ENCODE measurements around the gene CD300H. TPM values are rescaled to one million over a fixed set of nuclear protein-coding genes. Genes with fewer than 3 reads are reported as not detected.

The CD300H gene
- total RNA-seq, 1 experiment from 2014 or later, result not detected

DNA sequence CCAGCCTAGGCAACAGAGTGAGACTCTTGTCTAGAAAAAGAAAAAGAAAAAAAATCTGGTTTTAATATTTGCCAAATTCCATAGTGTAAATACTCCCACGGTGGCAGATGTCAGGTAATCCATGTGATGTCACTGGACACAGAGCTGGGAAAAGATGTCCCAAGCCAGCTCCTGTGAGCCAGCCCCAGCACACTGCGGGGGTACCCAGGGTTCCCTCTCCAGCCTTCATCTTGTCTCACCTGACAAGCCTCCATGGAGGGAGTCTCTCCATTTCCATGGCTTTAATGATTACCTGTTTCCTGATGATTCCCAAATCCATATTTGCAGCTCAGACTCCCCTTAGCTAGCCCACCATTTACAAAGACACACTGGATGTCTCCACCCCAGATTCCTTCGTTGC, 40.6 kb downstream of the CD300H start:
- H4K20me1 ChIP-seq (ENCODE audit: insufficient read depth, low read depth, low read length), result no peaks in the 10 kb centered on the region
- peaks cover 3% of the 10 kb centered on the region; the same call in 1 of the 2 replicates for H3K4me1 ChIP-seq (ENCODE audit: low read length)
- H3K4me3 ChIP-seq (ENCODE audit: low read length), result no peak overlapping the region
- H3K27me3 ChIP-seq (ENCODE audit: low read length), result no peaks in the 10 kb centered on the region; the same call in 1 of the 2 replicates
- H3K4me2 ChIP-seq (ENCODE audit: low read depth, low read length, poor library complexity, severe bottlenecking), result no peak overlapping the region
- no peak overlapping the region for H3K27ac ChIP-seq (ENCODE audit: low read length)
- no peak overlapping the region for H3K9ac ChIP-seq (ENCODE audit: low read length)
- no peak overlapping the region for H2AFZ ChIP-seq (ENCODE audit: low read length)
- H3K36me3 ChIP-seq (ENCODE audit: insufficient read depth, low read length), result no peaks in the 10 kb centered on the region
- no peak for DNase-seq
- H3K9me3 ChIP-seq (ENCODE audit: low read length), result no peaks in the 10 kb centered on the region
- H3K79me2 ChIP-seq (ENCODE audit: low read length), result no peaks in the 10 kb centered on the region
- H3K9me2 ChIP-seq (replicated peaks; ENCODE audit: insufficient read depth, low read length), result no peaks in the 10 kb centered on the region

GRCh38 chr17:74525781-74526288, 41.5 kb downstream of the CD300H start:
- H2AFZ ChIP-seq (ENCODE audit: low read length), result no peak overlapping the region
- no peak overlapping the region for H3K4me3 ChIP-seq (ENCODE audit: low read length)
- H3K9me3 ChIP-seq (ENCODE audit: low read length), result no peaks in the 10 kb centered on the region
- H4K20me1 ChIP-seq (ENCODE audit: insufficient read depth, low read depth, low read length), result no peaks in the 10 kb centered on the region
- H3K79me2 ChIP-seq (ENCODE audit: low read length), result no peaks in the 10 kb centered on the region
- H3K9me2 ChIP-seq (replicated peaks; ENCODE audit: insufficient read depth, low read length), result no peaks in the 10 kb centered on the region
- no peaks in the 10 kb centered on the region for H3K36me3 ChIP-seq (ENCODE audit: insufficient read depth, low read length)
- no peak overlapping the region for H3K9ac ChIP-seq (ENCODE audit: low read length)
- no peaks in the 10 kb centered on the region for H3K4me1 ChIP-seq (ENCODE audit: low read length)
- H3K4me2 ChIP-seq (ENCODE audit: low read depth, low read length, poor library complexity, severe bottlenecking), result no peak overlapping the region
- DNase-seq, result no peak
- H3K27me3 ChIP-seq (ENCODE audit: low read length), result no peaks in the 10 kb centered on the region; the same call in 1 of the 2 replicates
- no peak overlapping the region for H3K27ac ChIP-seq (ENCODE audit: low read length)

GRCh38 chr17:74525465-74525725, 41.9 kb downstream of the CD300H start:
- Histone ChIP-seq H3K27me3 (ENCODE audit: low read length) (no peaks in the 10 kb centered on the region; the same call in 1 of the 2 replicates), H3K9me2 (replicated peaks; ENCODE audit: insufficient read depth, low read length) (no peaks in the 10 kb centered on the region), H3K4me2 (ENCODE audit: low read depth, low read length, poor library complexity, severe bottlenecking) (no peak overlapping the region), H3K9me3 (ENCODE audit: low read length) (no peaks in the 10 kb centered on the region), H3K4me1 (ENCODE audit: low read length) (no peaks in the 10 kb centered on the region), H3K27ac (ENCODE audit: low read length) (no peak overlapping the region), H4K20me1 (ENCODE audit: insufficient read depth, low read depth, low read length) (no peaks in the 10 kb centered on the region), H3K79me2 (ENCODE audit: low read length) (no peaks in the 10 kb centered on the region), H3K9ac (ENCODE audit: low read length) (no peak overlapping the region), H2AFZ (ENCODE audit: low read length) (no peak overlapping the region), H3K36me3 (ENCODE audit: insufficient read depth, low read length) (no peaks in the 10 kb centered on the region), H3K4me3 (ENCODE audit: low read length) (no peak overlapping the region)
- DNase-seq, result no peak

GRCh38 chr17:74524653-74525464, 42.5 kb downstream of the CD300H start:
- Histone ChIP-seq H3K4me1 (ENCODE audit: low read length) (no peaks in the 10 kb centered on the region), H3K27me3 (ENCODE audit: low read length) (no peaks in the 10 kb centered on the region; the same call in 1 of the 2 replicates), H3K9ac (ENCODE audit: low read length) (no peak overlapping the region), H4K20me1 (ENCODE audit: insufficient read depth, low read depth, low read length) (no peaks in the 10 kb centered on the region), H2AFZ (ENCODE audit: low read length) (no peak overlapping the region), H3K9me2 (replicated peaks; ENCODE audit: insufficient read depth, low read length) (no peaks in the 10 kb centered on the region), H3K36me3 (ENCODE audit: insufficient read depth, low read length) (no peaks in the 10 kb centered on the region), H3K27ac (ENCODE audit: low read length) (no peak overlapping the region), H3K4me2 (ENCODE audit: low read depth, low read length, poor library complexity, severe bottlenecking) (no peak overlapping the region), H3K79me2 (ENCODE audit: low read length) (no peaks in the 10 kb centered on the region), H3K9me3 (ENCODE audit: low read length) (no peaks in the 10 kb centered on the region), H3K4me3 (ENCODE audit: low read length) (no peak overlapping the region)
- DNase-seq, result no peak

- no peak overlapping the region for H2AFZ ChIP-seq (ENCODE audit: low read length)
- H3K4me1 ChIP-seq (ENCODE audit: low read length), result no peaks in the 10 kb centered on the region
- no peak overlapping the region for H3K9ac ChIP-seq (ENCODE audit: low read length)
- no peaks in the 10 kb centered on the region for H3K9me3 ChIP-seq (ENCODE audit: low read length)
- no peak overlapping the region for H3K4me2 ChIP-seq (ENCODE audit: low read depth, low read length, poor library complexity, severe bottlenecking)
- no peak overlapping the region for H3K27ac ChIP-seq (ENCODE audit: low read length)
- no peaks in the 10 kb centered on the region for H4K20me1 ChIP-seq (ENCODE audit: insufficient read depth, low read depth, low read length)
- no peaks in the 10 kb centered on the region for H3K9me2 ChIP-seq (replicated peaks; ENCODE audit: insufficient read depth, low read length)
- H3K36me3 ChIP-seq (ENCODE audit: insufficient read depth, low read length), result no peaks in the 10 kb centered on the region
- no peak for DNase-seq
- no peaks in the 10 kb centered on the region for H3K79me2 ChIP-seq (ENCODE audit: low read length)
- no peaks in the 10 kb centered on the region; the same call in 1 of the 2 replicates for H3K27me3 ChIP-seq (ENCODE audit: low read length)
- H3K4me3 ChIP-seq (ENCODE audit: low read length), result no peak overlapping the region
Observed at GRCh38 chr17:74523308-74523707, 44.0 kb downstream of the CD300H start.

DNA sequence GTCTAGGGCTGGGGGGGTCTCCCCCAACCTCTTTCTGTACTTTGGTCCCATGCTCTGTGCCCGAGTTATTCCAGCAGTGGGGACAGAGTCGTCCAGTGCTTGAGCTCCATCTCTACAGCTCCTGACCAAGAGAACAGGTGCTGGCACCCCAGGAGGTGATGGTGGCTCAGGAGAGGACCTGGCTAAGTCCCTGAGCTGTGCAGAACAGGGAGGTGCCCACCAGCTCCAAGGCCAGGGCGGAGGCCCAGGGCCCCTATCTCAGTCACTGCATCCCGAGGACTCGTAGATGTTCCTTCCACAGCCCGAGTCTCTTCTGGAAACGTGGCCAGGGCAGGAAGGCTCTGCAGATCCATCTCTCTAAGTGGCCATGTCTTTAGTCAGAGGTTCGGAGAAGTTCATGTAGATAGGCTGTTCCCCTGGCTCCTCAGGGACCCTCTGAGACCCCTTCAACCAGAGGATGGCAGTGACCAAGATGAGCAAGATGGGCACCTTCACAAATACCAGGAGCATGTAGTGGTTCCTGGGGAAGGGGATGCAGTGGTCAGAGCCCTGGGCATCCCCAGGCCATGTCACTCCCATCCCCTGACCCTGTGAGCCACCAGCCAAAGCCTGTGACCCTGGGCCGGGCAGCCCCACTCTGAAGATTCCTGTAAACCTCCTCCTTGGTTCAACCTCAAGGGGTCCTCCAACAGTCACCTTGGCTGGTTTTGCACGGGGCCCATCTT, 44.8 kb downstream of the CD300H start:
- no peaks in the 10 kb centered on the region for H3K79me2 ChIP-seq (ENCODE audit: low read length)
- no peaks in the 10 kb centered on the region for H3K36me3 ChIP-seq (ENCODE audit: insufficient read depth, low read length)
- no peak overlapping the region for H3K4me2 ChIP-seq (ENCODE audit: low read depth, low read length, poor library complexity, severe bottlenecking)
- no peaks in the 10 kb centered on the region for H3K4me1 ChIP-seq (ENCODE audit: low read length)
- DNase-seq, result no peak
- H3K9me3 ChIP-seq (ENCODE audit: low read length), result no peaks in the 10 kb centered on the region
- no peaks in the 10 kb centered on the region for H4K20me1 ChIP-seq (ENCODE audit: insufficient read depth, low read depth, low read length)
- no peak overlapping the region for H3K27ac ChIP-seq (ENCODE audit: low read length)
- H3K4me3 ChIP-seq (ENCODE audit: low read length), result no peak overlapping the region
- no peaks in the 10 kb centered on the region for H3K9me2 ChIP-seq (replicated peaks; ENCODE audit: insufficient read depth, low read length)
- H3K9ac ChIP-seq (ENCODE audit: low read length), result no peak overlapping the region
- H3K27me3 ChIP-seq (ENCODE audit: low read length), result no peaks in the 10 kb centered on the region; the same call in 1 of the 2 replicates
- H2AFZ ChIP-seq (ENCODE audit: low read length), result no peak overlapping the region

DNA sequence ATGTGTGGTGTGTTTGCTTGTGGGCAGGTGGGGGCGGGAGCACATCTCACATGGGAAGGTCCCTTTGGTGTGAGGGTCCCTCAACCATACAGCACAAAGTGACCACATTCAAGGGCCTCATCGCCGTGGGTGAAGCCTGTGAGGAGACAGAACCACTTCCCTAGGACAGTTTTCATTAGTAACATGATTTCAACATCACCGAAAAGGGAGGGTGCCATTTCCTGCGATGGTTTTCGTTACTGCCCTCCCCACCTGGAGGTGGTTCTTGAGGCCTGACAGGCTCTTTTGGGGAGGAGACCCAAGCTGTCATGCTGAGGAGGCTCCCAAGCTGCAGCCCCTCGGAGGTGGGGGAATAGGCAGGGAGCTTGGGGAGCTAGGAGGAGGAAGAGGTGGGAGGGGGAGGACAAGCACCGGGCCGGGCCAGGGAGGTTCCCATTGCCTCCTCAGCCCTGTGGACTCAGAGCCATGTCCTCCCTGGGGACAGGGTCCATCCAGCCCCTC, 45.6 kb downstream of the CD300H start:
- H4K20me1 ChIP-seq (ENCODE audit: insufficient read depth, low read depth, low read length), result no peaks in the 10 kb centered on the region
- H3K4me2 ChIP-seq (ENCODE audit: low read depth, low read length, poor library complexity, severe bottlenecking), result no peak overlapping the region
- no peaks in the 10 kb centered on the region for H3K9me2 ChIP-seq (replicated peaks; ENCODE audit: insufficient read depth, low read length)
- H3K27ac ChIP-seq (ENCODE audit: low read length), result no peak overlapping the region
- no peak overlapping the region for H2AFZ ChIP-seq (ENCODE audit: low read length)
- H3K4me3 ChIP-seq (ENCODE audit: low read length), result no peak overlapping the region
- H3K9ac ChIP-seq (ENCODE audit: low read length), result no peak overlapping the region
- no peaks in the 10 kb centered on the region for H3K4me1 ChIP-seq (ENCODE audit: low read length)
- no peak for DNase-seq
- H3K36me3 ChIP-seq (ENCODE audit: insufficient read depth, low read length), result no peaks in the 10 kb centered on the region
- no peaks in the 10 kb centered on the region for H3K9me3 ChIP-seq (ENCODE audit: low read length)
- no peaks in the 10 kb centered on the region for H3K79me2 ChIP-seq (ENCODE audit: low read length)
- no peaks in the 10 kb centered on the region; the same call in 1 of the 2 replicates for H3K27me3 ChIP-seq (ENCODE audit: low read length)

GRCh38 chr17:74520790-74521480, 46.4 kb downstream of the CD300H start:
- no peaks in the 10 kb centered on the region for H3K9me2 ChIP-seq (replicated peaks; ENCODE audit: insufficient read depth, low read length)
- no peaks in the 10 kb centered on the region for H3K36me3 ChIP-seq (ENCODE audit: insufficient read depth, low read length)
- H3K27ac ChIP-seq (ENCODE audit: low read length), result no peak overlapping the region
- H3K79me2 ChIP-seq (ENCODE audit: low read length), result no peaks in the 10 kb centered on the region
- no peaks in the 10 kb centered on the region; the same call in 1 of the 2 replicates for H3K27me3 ChIP-seq (ENCODE audit: low read length)
- no peaks in the 10 kb centered on the region for H3K9me3 ChIP-seq (ENCODE audit: low read length)
- no peaks in the 10 kb centered on the region for H4K20me1 ChIP-seq (ENCODE audit: insufficient read depth, low read depth, low read length)
- no peak for DNase-seq
- no peak overlapping the region for H2AFZ ChIP-seq (ENCODE audit: low read length)
- no peak overlapping the region for H3K9ac ChIP-seq (ENCODE audit: low read length)
- no peaks in the 10 kb centered on the region for H3K4me1 ChIP-seq (ENCODE audit: low read length)
- H3K4me2 ChIP-seq (ENCODE audit: low read depth, low read length, poor library complexity, severe bottlenecking), result no peak overlapping the region
- H3K4me3 ChIP-seq (ENCODE audit: low read length), result no peak overlapping the region
